Mesothelial cell of epicardium (in vitro differentiated cells): ENCODE measurements around the gene GPC4. TPM values are rescaled to one million over a fixed set of nuclear protein-coding genes. Genes with fewer than 3 reads are reported as not detected.

ENCODE experiments used
- DNase-seq, 2 experiments: peaks; one replicate each; pipeline ENCODE4 v3.0.0; 2021; ENCODE audit warnings: low spot score in 2 of 2; ENCODE audit not compliant: unreplicated experiment in 2 of 2
- H3K27ac Mint-ChIP-seq: 2 replicates; pipeline ENCODE4 v1.8.0; 2021; ENCODE audit warnings: mixed read lengths
- H3K27me3 Mint-ChIP-seq: 2 replicates; pipeline ENCODE4 v1.8.0; 2021; ENCODE audit warnings: low read depth, mixed read lengths
- H3K36me3 Mint-ChIP-seq: 2 replicates; pipeline ENCODE4 v1.8.0; 2021; ENCODE audit warnings: mixed read lengths
- H3K4me1 Mint-ChIP-seq: 2 replicates; pipeline ENCODE4 v1.8.0; 2021; ENCODE audit warnings: mixed read lengths
- H3K4me3 Mint-ChIP-seq: 2 replicates; pipeline ENCODE4 v1.8.0; 2021; ENCODE audit warnings: mild to moderate bottlenecking, moderate library complexity, mixed read lengths
- H3K9me3 Mint-ChIP-seq: 2 replicates; pipeline ENCODE4 v1.8.0; 2021; ENCODE audit warnings: mixed read lengths
- CTCF ChIP-seq: fragments of 200-600 bp; sonication (generic); IDR thresholded peaks from one replicate; pipeline ENCODE4 v1.5.0; 2021; ENCODE audit warnings: antibody characterized with exemption; ENCODE audit not compliant: unreplicated experiment
- total RNA-seq: library from RNA; stranded (reverse); gene quantifications from 3 replicates; pipeline ENCODE4 v1.2.1, GENCODE V29; 2021

Gene GPC4
- total RNA-seq, 1 donor from 2014 or later: 44.8 TPM

GRCh38 chrX:133267621-133268020 is 147.7 kb downstream of the GPC4 start:
- DNase-seq: no peak
- Mint-ChIP-seq H3K36me3 (no peaks in the 10 kb centered on the region), H3K9me3 (no peaks in the 10 kb centered on the region), H3K4me3 (no peak overlapping the region), H3K27ac (peak overlapping the region; percentile 36), H3K27me3 (no peaks in the 10 kb centered on the region), H3K4me1 (peaks cover 34% of the 10 kb centered on the region)
- no peak for TF ChIP-seq CTCF

- Mint-ChIP-seq H3K36me3 (no peaks in the 10 kb centered on the region), H3K27ac (peak overlapping the region; percentile 89), H3K9me3 (peaks cover 3% of the 10 kb centered on the region), H3K4me3 (peak overlapping the region; percentile 53), H3K4me1 (peaks cover 34% of the 10 kb centered on the region), H3K27me3 (no peaks in the 10 kb centered on the region)
- peak; percentile 22 to 49 for DNase-seq
- no peak for TF ChIP-seq CTCF
These were observed 150.0 kb downstream of the GPC4 start for GRCh38 chrX:133265331-133265730.

- Mint-ChIP-seq H3K4me3 (no peak overlapping the region), H3K27ac (no peak overlapping the region), H3K4me1 (peaks cover 16% of the 10 kb centered on the region), H3K27me3 (no peaks in the 10 kb centered on the region), H3K36me3 (no peaks in the 10 kb centered on the region), H3K9me3 (peaks cover 6% of the 10 kb centered on the region)
- no peak for DNase-seq
- no peak for TF ChIP-seq CTCF
These were observed 156.8 kb downstream of the GPC4 start for GRCh38 chrX:133258481-133258880.

- H3K27me3 Mint-ChIP-seq: no peaks in the 10 kb centered on the region
- peaks cover 25% of the 10 kb centered on the region for H3K4me1 Mint-ChIP-seq
- H3K27ac Mint-ChIP-seq: no peak overlapping the region
- H3K36me3 Mint-ChIP-seq: no peaks in the 10 kb centered on the region
- TF ChIP-seq CTCF: no peak
- H3K9me3 Mint-ChIP-seq: peaks cover 3% of the 10 kb centered on the region
- DNase-seq: no peak
- no peak overlapping the region for H3K4me3 Mint-ChIP-seq
These were observed 160.6 kb downstream of the GPC4 start for GRCh38 chrX:133254666-133255065.

- Mint-ChIP-seq H3K36me3 (peaks cover 6% of the 10 kb centered on the region), H3K4me3 (no peak overlapping the region), H3K9me3 (peaks cover 15% of the 10 kb centered on the region), H3K4me1 (peaks cover 23% of the 10 kb centered on the region), H3K27ac (no peak overlapping the region), H3K27me3 (no peaks in the 10 kb centered on the region)
- no peak for TF ChIP-seq CTCF
- no peak for DNase-seq
These were observed 164.1 kb downstream of the GPC4 start for GRCh38 chrX:133251204-133251603.
